GM18858 (cell line): ENCODE measurements around the gene ORC3.
A peak's percentile ranks its signal among the peaks of the same experiment; 100 is the strongest.

Experiments
- ATAC-seq: cut with Tn5 transposase; IDR thresholded peaks from one replicate; pipeline ENCODE4 v1.9.1; 2021; ENCODE audit not compliant: unreplicated experiment

The ORC3 gene

GRCh38 chr6:87589693-87590416 lies at the start of gene ORC3, which contains the start of gene RARS2:
Gene ORC3, plus strand, starts transcription at chr6:87590135. Its CDS starts 34 bp downstream, at chr6:87590169.
Gene RARS2, minus strand, starts transcription at chr6:87589987. Its CDS starts 30 bp downstream, at chr6:87589957.
- peak; percentile 100 for ATAC-seq

- no peak for ATAC-seq
Measured at GRCh38 chr6:87540539-87540938, 49.4 kb upstream of the ORC3 start.

- no peak for ATAC-seq
Measured at GRCh38 chr6:87541041-87541440, 48.9 kb upstream of the ORC3 start.

- ATAC-seq, result no peak
Measured at GRCh38 chr6:87541744-87542143, 48.2 kb upstream of the ORC3 start.

DNA sequence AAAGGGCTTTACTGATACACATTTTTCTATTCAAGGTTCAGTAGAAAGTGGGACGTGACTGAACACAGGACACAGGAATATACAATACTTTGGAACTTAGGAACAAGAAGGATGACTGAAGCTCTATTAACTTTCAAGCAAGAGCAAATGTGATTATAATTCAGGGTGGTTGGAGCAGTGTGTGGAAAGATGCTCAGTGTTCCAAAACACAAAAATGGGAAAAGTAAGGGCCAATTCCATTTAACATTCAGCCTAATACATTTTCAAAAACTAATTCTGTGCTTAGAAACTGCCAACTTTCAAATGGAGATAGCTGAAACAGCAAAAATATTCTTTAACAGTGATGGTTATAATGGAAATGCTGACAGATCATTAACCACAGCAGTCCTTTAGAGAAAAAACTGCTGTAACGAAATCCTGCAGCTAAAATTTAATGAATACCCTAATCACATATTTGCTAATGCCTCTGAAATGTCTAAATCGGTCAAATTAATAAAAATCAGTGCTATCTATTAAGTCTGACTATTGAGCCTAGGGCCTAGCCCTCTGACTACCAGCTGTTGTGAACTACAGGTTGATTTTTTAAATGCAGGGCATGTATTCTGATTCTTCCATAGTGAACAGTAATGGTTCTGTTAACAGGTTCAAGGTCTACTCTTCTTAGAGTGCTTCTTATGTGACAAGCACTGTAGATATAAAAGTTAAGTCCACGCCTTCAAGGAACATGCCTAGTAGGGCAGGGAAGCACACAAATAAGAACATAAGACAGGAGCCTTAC lies 46.0 kb upstream of the ORC3 start:
- ATAC-seq, result no peak

GRCh38 chr6:87544474-87544735 lies 45.5 kb upstream of the ORC3 start:
- no peak for ATAC-seq

GRCh38 chr6:87551799-87552198 lies 38.1 kb upstream of the ORC3 start:
- ATAC-seq, result no peak

DNA sequence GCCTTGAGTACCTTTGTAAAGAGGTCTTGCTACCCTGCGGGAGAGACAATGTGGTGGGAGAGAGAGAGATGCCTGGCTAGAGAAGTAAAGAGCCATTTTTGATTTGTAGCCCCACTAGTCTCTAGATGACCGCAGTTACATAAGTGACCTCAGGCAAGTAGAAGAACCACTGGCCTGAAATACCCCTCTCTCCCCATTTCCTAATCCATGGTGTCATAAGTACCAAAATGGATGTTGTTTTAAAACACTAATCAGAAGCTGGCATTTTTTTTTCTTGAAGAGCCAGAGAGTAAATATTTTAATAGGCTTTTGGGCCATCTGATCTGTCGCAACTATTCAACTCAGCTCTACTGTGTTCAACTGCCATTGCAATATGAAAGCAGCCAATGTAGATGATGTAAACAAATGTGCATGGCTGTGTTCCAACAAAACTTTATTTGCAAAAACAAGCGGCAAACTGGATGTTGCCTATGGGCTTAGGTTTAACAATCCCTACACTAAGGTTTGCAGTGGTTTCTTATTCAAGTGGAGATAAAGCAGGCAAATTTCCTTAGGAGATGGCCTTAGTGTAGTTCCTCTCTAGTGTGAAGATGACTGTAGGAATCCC lies 36.7 kb upstream of the ORC3 start:
- no peak for ATAC-seq

GRCh38 chr6:87555506-87555905 lies 34.4 kb upstream of the ORC3 start:
- no peak for ATAC-seq

DNA sequence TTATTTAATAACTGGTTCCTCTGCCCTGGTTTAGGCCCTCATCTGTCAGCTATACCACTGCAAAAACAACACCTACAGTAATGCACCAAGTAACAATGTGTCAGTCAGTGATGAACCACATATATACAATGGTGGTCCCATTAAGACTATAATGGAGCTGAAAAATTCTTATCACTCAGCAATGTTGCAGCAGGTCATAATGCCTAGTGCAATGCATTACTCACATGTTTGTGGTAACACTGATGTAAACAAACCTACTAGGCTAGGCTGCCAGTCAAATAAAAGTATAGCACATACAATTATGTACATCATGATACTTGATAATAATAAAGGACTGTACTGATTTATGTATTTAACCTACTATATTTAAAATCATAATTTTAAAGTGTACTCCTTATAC lies 31.5 kb upstream of the ORC3 start:
- no peak for ATAC-seq

DNA sequence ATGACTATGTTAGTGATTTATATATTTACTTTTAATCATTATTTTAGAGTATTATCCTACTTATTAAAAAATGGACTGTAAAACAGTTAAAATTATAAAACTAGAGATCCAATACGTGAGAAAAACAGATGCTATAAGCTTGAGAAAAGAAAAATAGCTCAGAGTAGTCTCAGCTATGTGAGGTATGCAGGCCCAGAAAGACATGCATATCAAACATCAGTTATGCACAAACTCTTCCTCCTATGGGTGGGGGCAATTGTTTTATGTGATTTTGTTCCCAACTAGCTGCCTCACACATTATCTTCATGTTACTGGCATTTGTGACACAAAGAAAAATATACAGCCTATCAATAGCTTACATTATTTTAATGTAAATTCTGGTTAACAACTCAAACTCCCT lies 28.9 kb upstream of the ORC3 start:
- ATAC-seq, result no peak

DNA sequence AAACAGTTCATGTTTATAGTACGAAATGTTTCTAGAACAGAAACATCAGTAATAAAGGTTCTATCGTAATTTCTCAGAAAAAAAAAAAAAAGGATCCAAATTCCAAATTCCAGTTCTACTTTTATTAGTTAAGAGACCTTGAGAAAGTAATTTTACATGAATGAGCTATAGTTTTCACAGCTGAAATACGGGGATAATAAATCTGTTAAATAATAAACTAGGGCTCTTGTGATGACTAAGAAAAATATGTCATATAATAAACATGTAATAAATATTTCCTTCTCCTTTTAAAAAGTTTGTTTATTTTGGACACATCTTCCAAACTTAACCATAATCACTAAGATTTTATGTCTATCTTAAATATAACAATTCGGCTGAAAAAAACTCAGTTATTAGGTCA lies 17.9 kb upstream of the ORC3 start:
- no peak for ATAC-seq

- peak; percentile 60 for ATAC-seq
Measured at GRCh38 chr6:87572883-87573282, 17.1 kb upstream of the ORC3 start.

DNA sequence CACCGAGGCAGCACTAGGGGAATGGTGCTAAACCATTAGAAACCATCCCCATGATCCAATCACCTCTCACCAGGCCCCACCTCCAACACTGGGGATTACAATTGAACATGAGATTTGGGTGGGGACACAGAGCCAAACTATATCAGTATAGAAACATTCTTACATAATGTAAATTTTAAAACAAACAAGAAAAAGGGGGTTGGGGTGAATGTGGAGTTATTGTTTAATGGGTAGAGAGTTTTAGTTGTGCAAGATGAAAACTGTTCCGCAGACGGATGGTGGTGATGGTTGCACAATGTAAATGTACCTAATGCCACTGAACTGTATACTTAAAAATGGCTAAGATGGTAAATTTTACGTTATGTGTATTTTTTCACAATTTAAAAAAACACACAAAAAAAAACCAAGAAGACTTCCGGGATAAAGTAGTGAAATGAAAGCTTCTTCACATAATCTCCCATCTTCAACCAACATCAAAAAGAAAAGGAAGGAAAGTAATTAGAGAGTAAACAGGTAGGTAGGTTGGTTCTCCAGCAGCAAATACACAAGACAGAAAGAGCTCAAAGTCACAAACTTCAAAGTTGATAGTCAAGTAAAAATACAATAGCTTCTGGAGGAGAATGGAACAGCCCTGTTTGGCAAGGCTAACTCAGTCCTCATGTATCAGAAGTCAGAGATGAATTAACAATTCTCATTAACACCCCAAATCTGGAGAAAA lies 16.5 kb upstream of the ORC3 start:
- no peak for ATAC-seq

DNA sequence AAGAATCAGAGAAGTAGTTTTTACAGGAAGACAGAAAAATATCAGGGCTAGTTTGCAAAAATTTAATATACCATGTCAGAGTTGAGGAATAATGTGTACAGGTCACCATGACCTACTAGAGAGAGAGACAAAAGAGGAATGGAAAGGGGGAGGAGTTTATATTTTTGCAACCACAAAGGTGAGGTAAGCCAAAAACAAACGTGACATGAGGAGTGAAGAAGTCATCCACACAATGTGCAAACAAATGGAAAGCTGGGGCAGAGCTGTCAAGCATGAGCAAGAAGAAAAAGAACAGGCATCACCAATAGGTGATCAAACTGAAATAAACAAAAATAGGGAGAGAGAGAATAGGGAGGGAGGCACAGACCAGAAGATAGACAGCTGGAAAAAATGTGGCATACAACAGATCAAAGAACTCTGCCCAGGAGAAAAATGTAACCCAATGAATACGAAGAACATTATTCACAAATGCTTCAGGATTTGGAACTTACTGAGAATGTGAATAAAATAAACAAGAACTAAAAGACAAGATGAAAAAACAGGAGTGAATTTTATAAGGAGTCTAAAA lies 15.6 kb upstream of the ORC3 start:
- ATAC-seq, result no peak

DNA sequence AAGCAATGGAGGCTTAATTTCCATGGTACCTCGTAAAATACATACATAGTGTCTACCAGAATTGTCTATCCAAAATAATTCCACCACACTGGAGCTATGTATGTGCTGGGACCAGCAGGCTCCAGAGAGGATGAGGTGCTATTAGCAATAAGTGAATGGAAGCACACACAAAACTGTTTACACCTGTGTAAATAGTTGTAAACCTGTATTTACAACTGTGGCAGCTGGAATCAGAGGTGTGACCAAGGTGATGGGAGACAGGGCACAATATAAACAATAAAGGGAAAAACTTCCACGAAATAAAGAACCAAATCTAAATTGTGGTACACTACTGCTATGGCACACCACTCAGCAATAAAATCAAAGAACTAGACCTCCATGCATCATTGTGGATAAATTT lies 14.5 kb upstream of the ORC3 start:
- ATAC-seq, result no peak

GRCh38 chr6:87583822-87584221 lies 6.1 kb upstream of the ORC3 start:
- ATAC-seq, result no peak

GRCh38 chr6:87586371-87587077 lies 3.4 kb upstream of the ORC3 start:
- no peak for ATAC-seq

DNA sequence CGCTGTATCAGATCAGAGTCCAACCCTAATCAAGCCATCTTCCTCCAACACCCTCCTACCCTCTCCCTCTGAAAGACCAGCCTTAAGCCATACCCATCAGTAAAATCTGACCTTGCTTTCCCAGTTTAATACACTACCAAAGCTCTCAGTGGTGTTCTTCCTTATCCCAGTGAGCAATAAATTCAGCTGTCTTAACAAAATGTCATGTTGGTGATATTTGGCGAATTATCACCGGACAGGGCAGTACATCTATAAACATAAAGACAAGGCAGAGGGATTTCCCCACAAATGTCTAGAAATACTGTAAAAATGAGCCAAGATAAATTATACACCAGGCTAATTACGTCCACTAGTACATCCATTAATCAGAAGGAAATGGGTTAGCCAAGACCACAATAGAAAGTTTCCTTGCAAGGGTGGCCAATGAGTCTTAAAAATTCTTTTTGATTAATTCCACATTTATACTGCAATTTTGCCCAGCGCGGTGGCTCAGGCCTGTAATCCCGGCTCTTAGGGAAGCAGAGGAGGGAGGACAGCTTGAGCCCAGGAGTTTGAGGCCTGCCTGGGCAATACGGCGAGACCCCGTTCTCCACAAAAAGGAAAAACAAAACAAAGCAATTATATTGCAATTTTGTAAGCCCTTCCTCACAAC lies 1.1 kb upstream of the ORC3 start:
- no peak for ATAC-seq

DNA sequence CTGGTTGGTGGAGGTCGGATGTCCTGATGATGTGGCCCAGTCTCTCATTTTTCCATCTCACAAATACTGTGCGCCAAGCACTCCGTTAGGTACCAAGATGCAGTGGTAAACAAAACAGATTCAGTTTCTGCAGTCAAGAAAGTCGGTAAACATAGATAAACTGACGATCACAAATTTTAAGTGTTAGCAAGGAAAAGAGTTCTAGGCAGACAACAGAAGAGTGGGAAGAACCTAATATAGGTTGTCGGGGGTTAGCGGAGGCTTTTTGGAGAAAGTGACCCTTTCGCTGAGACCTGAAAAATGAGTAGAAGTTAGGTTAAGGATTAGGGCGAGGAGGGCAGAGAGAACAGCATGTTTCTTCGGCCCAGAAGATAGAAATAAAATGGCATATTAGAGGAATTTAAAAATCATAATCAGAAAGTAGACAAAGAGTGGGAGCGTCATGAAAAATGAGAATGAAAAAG lies 514 bp downstream of the ORC3 start:
- ATAC-seq, result no peak
